ENCODE data around the gene UGT2B28. TPM values are rescaled to one million over a fixed set of nuclear protein-coding genes. Genes with fewer than 3 reads are reported as not detected.
A peak's percentile ranks its signal among the peaks of the same experiment; 100 is the strongest.
"Not testable (repeated sequence)": the region's sequence is repeated elsewhere in the genome, so short reads cannot be mapped to it uniquely, and the experiment has no call there.

The UGT2B28 gene
- total RNA-seq, 1 experiment from 2014 or later, result not detected

- DNase-seq, result no peak
- TF ChIP-seq CTCF (IDR thresholded peaks at IDR 0.05; ENCODE audit: unreplicated experiment), result no peak
- Mint-ChIP-seq H3K4me3 (ENCODE audit: low read depth, unreplicated experiment) (no peak overlapping the region), H3K9me3 (ENCODE audit: low read depth, unreplicated experiment) (no peaks in the 10 kb centered on the region), H3K36me3 (ENCODE audit: insufficient read depth, unreplicated experiment) (no peaks in the 10 kb centered on the region), H3K27me3 (ENCODE audit: unreplicated experiment) (no peaks in the 10 kb centered on the region), H3K4me1 (ENCODE audit: low read depth, unreplicated experiment) (peaks cover 25% of the 10 kb centered on the region), H3K27ac (ENCODE audit: unreplicated experiment) (no peak overlapping the region)
- intact Hi-C loops (cut with micrococcal nuclease; ENCODE audit: unreplicated experiment), result no loop called here
- CTCF ChIA-PET, result no interaction called here
- no TSS peak for BruUV-seq (replicated peaks)
Measured at GRCh38 chr4:69321153-69321729, 41.0 kb downstream of the UGT2B28 start.

- no peaks in the 10 kb centered on the region for H3K27me3 Mint-ChIP-seq (ENCODE audit: unreplicated experiment)
- no peak overlapping the region for H3K4me3 Mint-ChIP-seq (ENCODE audit: low read depth, unreplicated experiment)
- H3K36me3 Mint-ChIP-seq (ENCODE audit: insufficient read depth, unreplicated experiment), result no peaks in the 10 kb centered on the region
- CTCF ChIA-PET, result interaction anchor here (0.6 to 0.7 kb wide), 2 partner anchors 123 to 341 kb away, joined by 3 to 4 read pairs; no protein-coding TSS in a partner anchor
- H3K27ac Mint-ChIP-seq (ENCODE audit: unreplicated experiment), result no peak overlapping the region
- BruUV-seq (replicated peaks), result no TSS peak
- intact Hi-C loops (cut with micrococcal nuclease; ENCODE audit: unreplicated experiment), result no loop called here
- H3K4me1 Mint-ChIP-seq (ENCODE audit: low read depth, unreplicated experiment), result peaks cover 25% of the 10 kb centered on the region
- H3K9me3 Mint-ChIP-seq (ENCODE audit: low read depth, unreplicated experiment), result no peaks in the 10 kb centered on the region
- TF ChIP-seq CTCF (IDR thresholded peaks at IDR 0.05; ENCODE audit: unreplicated experiment), result no peak
- no peak for DNase-seq
Measured at GRCh38 chr4:69322055-69322454, 41.8 kb downstream of the UGT2B28 start.

GRCh38 chr4:69323284-69323683 lies 43.0 kb downstream of the UGT2B28 start:
- no peak for DNase-seq
- Mint-ChIP-seq H3K4me1 (ENCODE audit: low read depth, unreplicated experiment) (peaks cover 17% of the 10 kb centered on the region), H3K9me3 (ENCODE audit: low read depth, unreplicated experiment) (no peaks in the 10 kb centered on the region), H3K27me3 (ENCODE audit: unreplicated experiment) (no peaks in the 10 kb centered on the region), H3K36me3 (ENCODE audit: insufficient read depth, unreplicated experiment) (no peaks in the 10 kb centered on the region), H3K27ac (ENCODE audit: unreplicated experiment) (no peak overlapping the region), H3K4me3 (ENCODE audit: low read depth, unreplicated experiment) (no peak overlapping the region)
- no peak for TF ChIP-seq CTCF (IDR thresholded peaks at IDR 0.05; ENCODE audit: unreplicated experiment)
- no TSS peak for BruUV-seq (replicated peaks)
- CTCF ChIA-PET, result no interaction called here
- intact Hi-C loops (cut with micrococcal nuclease; ENCODE audit: unreplicated experiment), result no loop called here

DNA sequence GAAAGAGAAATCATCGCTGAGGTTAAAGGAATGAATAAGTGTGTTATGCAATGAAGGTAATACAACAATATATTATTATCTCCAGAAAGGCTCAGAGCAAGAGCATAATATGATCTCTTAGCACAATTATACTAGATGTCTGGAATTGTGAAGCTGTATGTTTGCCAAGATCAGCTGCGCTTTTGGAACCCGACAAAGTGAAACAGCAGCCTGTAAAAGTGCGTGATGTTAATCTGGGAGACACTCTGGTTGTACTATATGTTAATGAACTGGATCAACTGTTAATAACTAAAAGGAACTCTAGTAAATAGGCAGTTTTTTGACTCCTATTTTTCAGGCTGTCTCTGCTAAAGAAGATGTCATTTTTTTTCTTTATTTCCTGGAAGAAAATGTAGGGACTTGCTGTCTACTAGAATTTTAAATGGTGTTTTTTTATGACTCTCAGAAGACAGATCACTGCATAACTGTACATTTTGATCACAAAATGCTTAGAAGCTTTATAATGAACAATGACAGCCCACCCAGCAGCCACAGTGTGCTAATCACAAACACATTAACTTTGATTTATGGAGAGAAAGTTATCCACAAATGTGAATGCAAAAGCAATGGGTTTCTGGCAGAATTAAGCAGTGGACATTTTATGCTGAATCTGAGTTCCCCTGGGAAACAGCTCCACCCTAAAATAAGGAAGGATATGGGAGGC lies 50.2 kb downstream of the UGT2B28 start:
- no peaks in the 10 kb centered on the region for H3K36me3 Mint-ChIP-seq (ENCODE audit: insufficient read depth, unreplicated experiment)
- BruUV-seq (replicated peaks), result no TSS peak
- H3K4me1 Mint-ChIP-seq (ENCODE audit: low read depth, unreplicated experiment), result peaks cover 36% of the 10 kb centered on the region
- DNase-seq, result no peak
- no peaks in the 10 kb centered on the region for H3K9me3 Mint-ChIP-seq (ENCODE audit: low read depth, unreplicated experiment)
- H3K4me3 Mint-ChIP-seq (ENCODE audit: low read depth, unreplicated experiment), result no peak overlapping the region
- H3K27me3 Mint-ChIP-seq (ENCODE audit: unreplicated experiment), result no peaks in the 10 kb centered on the region
- no peak overlapping the region for H3K27ac Mint-ChIP-seq (ENCODE audit: unreplicated experiment)
- TF ChIP-seq CTCF (IDR thresholded peaks at IDR 0.05; ENCODE audit: unreplicated experiment), result no peak
- intact Hi-C loops (cut with micrococcal nuclease; ENCODE audit: unreplicated experiment), result loop anchor here (10.0 kb wide), 1 partner anchor 836 kb away; no protein-coding TSS in a partner anchor
- CTCF ChIA-PET, result no interaction called here

GRCh38 chr4:69331304-69331703 lies 51.0 kb downstream of the UGT2B28 start:
- H3K4me3 Mint-ChIP-seq (ENCODE audit: low read depth, unreplicated experiment); H3K36me3 Mint-ChIP-seq (ENCODE audit: insufficient read depth, unreplicated experiment); CTCF ChIA-PET; H3K9me3 Mint-ChIP-seq (ENCODE audit: low read depth, unreplicated experiment); H3K27ac Mint-ChIP-seq (ENCODE audit: unreplicated experiment); BruUV-seq (replicated peaks); H3K27me3 Mint-ChIP-seq (ENCODE audit: unreplicated experiment): not testable (repeated sequence)
- DNase-seq, result peak; percentile 20
- peaks cover 36% of the 10 kb centered on the region for H3K4me1 Mint-ChIP-seq (ENCODE audit: low read depth, unreplicated experiment)
- intact Hi-C loops (cut with micrococcal nuclease; ENCODE audit: unreplicated experiment), result loop anchor here (10.0 kb wide), 1 partner anchor 837 kb away; no protein-coding TSS in a partner anchor

DNA sequence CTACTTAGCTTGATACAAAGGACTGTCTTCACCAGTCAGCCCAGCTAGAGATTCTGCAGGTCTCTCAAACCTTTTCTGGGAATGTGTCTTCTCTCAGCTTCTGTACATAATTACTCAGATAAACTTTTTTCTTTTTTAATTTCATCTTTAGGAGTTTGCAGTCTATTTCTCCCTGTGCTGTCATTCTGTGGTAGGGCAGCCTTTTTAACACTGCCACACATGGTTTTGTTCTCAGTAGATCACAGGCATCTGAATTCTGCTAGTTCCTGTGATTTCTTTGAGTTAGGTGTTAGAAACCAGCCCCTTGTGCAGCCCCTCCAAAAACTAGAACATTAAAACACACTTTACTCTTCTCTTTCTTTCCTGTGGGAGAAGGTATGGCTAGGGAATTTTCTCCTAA lies 55.2 kb downstream of the UGT2B28 start:
- CTCF ChIA-PET; H3K9me3 Mint-ChIP-seq (ENCODE audit: low read depth, unreplicated experiment); H3K27ac Mint-ChIP-seq (ENCODE audit: unreplicated experiment); H3K27me3 Mint-ChIP-seq (ENCODE audit: unreplicated experiment); H3K36me3 Mint-ChIP-seq (ENCODE audit: insufficient read depth, unreplicated experiment); BruUV-seq (replicated peaks); H3K4me3 Mint-ChIP-seq (ENCODE audit: low read depth, unreplicated experiment): not testable (repeated sequence)
- intact Hi-C loops (cut with micrococcal nuclease; ENCODE audit: unreplicated experiment), result loop anchor here (10.0 kb wide), 1 partner anchor 841 kb away; no protein-coding TSS in a partner anchor
- DNase-seq, result peak; percentile 8
- H3K4me1 Mint-ChIP-seq (ENCODE audit: low read depth, unreplicated experiment), result peaks cover 28% of the 10 kb centered on the region

GRCh38 chr4:69343114-69343513 lies 62.8 kb downstream of the UGT2B28 start:
- H3K36me3 Mint-ChIP-seq (ENCODE audit: insufficient read depth, unreplicated experiment); H3K27me3 Mint-ChIP-seq (ENCODE audit: unreplicated experiment); BruUV-seq (replicated peaks); intact Hi-C loops (cut with micrococcal nuclease; ENCODE audit: unreplicated experiment); CTCF ChIA-PET; H3K9me3 Mint-ChIP-seq (ENCODE audit: low read depth, unreplicated experiment); DNase-seq; H3K27ac Mint-ChIP-seq (ENCODE audit: unreplicated experiment): not testable (repeated sequence)
- H3K4me1 Mint-ChIP-seq (ENCODE audit: low read depth, unreplicated experiment), result peaks cover 23% of the 10 kb centered on the region
- H3K4me3 Mint-ChIP-seq (ENCODE audit: low read depth, unreplicated experiment), result peak overlapping the region; percentile 33

Data from Calu3 (cell line).